Measurements from ENCODE around the gene UVRAG.

GRCh38 chr11:75986966-75987365 is 172.0 kb downstream of the UVRAG start:
- no peak for TF ChIP-seq CTCF (tag by site-specific recombination; IDR thresholded peaks at IDR 0.05)
- no peak for TF ChIP-seq KLF1 (tag by site-specific recombination; IDR thresholded peaks at IDR 0.05)
- TF ChIP-seq KLF16 (tag by site-specific recombination; IDR thresholded peaks at IDR 0.05), result no peak
- TF ChIP-seq ZNF623 (tag by site-specific recombination; IDR thresholded peaks at IDR 0.05), result no peak
- no peak for TF ChIP-seq ZNF114 (tag by site-specific recombination; IDR thresholded peaks at IDR 0.05)
- TF ChIP-seq SP2 (tag by site-specific recombination; IDR thresholded peaks at IDR 0.05), result no peak
- TF ChIP-seq, protein P1, sequence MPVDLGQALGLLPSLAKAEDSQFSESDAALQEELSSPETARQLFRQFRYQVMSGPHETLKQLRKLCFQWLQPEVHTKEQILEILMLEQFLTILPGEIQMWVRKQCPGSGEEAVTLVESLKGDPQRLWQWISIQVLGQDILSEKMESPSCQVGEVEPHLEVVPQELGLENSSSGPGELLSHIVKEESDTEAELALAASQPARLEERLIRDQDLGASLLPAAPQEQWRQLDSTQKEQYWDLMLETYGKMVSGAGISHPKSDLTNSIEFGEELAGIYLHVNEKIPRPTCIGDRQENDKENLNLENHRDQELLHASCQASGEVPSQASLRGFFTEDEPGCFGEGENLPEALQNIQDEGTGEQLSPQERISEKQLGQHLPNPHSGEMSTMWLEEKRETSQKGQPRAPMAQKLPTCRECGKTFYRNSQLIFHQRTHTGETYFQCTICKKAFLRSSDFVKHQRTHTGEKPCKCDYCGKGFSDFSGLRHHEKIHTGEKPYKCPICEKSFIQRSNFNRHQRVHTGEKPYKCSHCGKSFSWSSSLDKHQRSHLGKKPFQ (tag by site-specific recombination; IDR thresholded peaks at IDR 0.05), result no peak
- TF ChIP-seq, protein P2, sequence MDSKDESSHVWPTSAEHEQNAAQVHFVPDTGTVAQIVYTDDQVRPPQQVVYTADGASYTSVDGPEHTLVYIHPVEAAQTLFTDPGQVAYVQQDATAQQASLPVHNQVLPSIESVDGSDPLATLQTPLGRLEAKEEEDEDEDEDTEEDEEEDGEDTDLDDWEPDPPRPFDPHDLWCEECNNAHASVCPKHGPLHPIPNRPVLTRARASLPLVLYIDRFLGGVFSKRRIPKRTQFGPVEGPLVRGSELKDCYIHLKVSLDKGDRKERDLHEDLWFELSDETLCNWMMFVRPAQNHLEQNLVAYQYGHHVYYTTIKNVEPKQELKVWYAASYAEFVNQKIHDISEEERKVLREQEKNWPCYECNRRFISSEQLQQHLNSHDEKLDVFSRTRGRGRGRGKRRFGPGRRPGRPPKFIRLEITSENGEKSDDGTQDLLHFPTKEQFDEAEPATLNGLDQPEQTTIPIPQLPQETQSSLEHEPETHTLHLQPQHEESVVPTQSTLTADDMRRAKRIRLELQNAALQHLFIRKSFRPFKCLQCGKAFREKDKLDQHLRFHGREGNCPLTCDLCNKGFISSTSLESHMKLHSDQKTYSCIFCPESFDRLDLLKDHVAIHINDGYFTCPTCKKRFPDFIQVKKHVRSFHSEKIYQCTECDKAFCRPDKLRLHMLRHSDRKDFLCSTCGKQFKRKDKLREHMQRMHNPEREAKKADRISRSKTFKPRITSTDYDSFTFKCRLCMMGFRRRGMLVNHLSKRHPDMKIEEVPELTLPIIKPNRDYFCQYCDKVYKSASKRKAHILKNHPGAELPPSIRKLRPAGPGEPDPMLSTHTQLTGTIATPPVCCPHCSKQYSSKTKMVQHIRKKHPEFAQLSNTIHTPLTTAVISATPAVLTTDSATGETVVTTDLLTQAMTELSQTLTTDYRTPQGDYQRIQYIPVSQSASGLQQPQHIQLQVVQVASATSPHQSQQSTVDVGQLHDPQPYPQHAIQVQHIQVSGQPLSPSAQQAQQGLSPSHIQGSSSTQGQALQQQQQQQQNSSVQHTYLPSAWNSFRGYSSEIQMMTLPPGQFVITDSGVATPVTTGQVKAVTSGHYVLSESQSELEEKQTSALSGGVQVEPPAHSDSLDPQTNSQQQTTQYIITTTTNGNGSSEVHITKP (tag by site-specific recombination; IDR thresholded peaks at IDR 0.05), result no peak

Data from HEK293 (cell line).